H1 (cell line): Measurements from ENCODE around the gene APAF1. TPM values are rescaled to one million over a fixed set of nuclear protein-coding genes. Genes with fewer than 3 reads are reported as not detected.

ENCODE experiments used
- CTCF ChIA-PET: fragments of 300-600 bp; sonication (Branson Sonifier 250); formaldehyde crosslinking; loops from one replicate; lab custom pipeline; 2021; ENCODE audit not compliant: partially characterized antibody; lab: Charles Lee
- POLR2A ChIA-PET: fragments of 300-600 bp; sonication (Branson Sonifier 250); formaldehyde crosslinking; loops from one replicate; lab custom pipeline; 2021; ENCODE audit warnings: inconsistent platforms; ENCODE audit not compliant: partially characterized antibody; lab: Charles Lee
- DNase-seq, 2 experiments: peaks; one replicate each; pipeline versions ENCODE4 v3.0.0 to v3.0.0-alpha.2; 2010 to 2022; ENCODE audit warnings: low spot score in 2 of 2, low read depth in 1 of 2, mixed read lengths in 1 of 2
- FAIRE-seq: peaks from 2 replicates; lab custom pipeline; 2011; peaks lifted over from hg19 to GRCh38; lab: Jason Lieb, UNC
- H2AFZ ChIP-seq: 2 replicates; pipeline ENCODE4 v1.8.1; 2012; ENCODE audit warnings: low read length, inconsistent platforms
- H2AK5ac ChIP-seq: 2 replicates; pipeline ENCODE4 v1.6.1; 2013; ENCODE audit warnings: low read depth, low read length
- H2BK120ac ChIP-seq: replicated peaks from 2 replicates; pipeline ENCODE3; 2013; ENCODE audit warnings: low read depth, low read length, inconsistent platforms
- H2BK12ac ChIP-seq: 2 replicates; pipeline ENCODE4 v1.6.1; 2013; ENCODE audit warnings: low read depth, low read length
- H2BK15ac ChIP-seq: 2 replicates; pipeline ENCODE4 v1.6.1; 2013; ENCODE audit warnings: low read length
- H2BK20ac ChIP-seq: 2 replicates; pipeline ENCODE4 v1.6.1; 2013; ENCODE audit warnings: low read length
- H2BK5ac ChIP-seq: 2 replicates; pipeline ENCODE4 v1.6.1; 2013; ENCODE audit warnings: low read depth, low read length
- H3K14ac ChIP-seq: 2 replicates; pipeline ENCODE4 v1.6.1; 2013; ENCODE audit warnings: inconsistent platforms; ENCODE audit not compliant: insufficient read length
- H3K18ac ChIP-seq: 2 replicates; pipeline ENCODE4 v1.6.1; 2013; ENCODE audit warnings: low read length; ENCODE audit errors: extremely low read depth
- H3K23ac ChIP-seq: 2 replicates; pipeline ENCODE4 v1.6.1; 2013; ENCODE audit warnings: inconsistent platforms; ENCODE audit not compliant: insufficient read length
- H3K23me2 ChIP-seq: 2 replicates; pipeline ENCODE4 v1.6.1; 2013; ENCODE audit warnings: low read depth, low read length
- H3K27ac ChIP-seq: 2 replicates; pipeline ENCODE4 v1.6.1; 2011; ENCODE audit warnings: low read depth, low read length, inconsistent platforms
- H3K27me3 ChIP-seq, 4 experiments: replicated peaks in 1 of 4; 1 replicate in 1 of 4; 2 replicates in 3 of 4; pipeline versions ENCODE4 v1.6.1 to v1.8.1; 2011 to 2013; ENCODE audit warnings: low read length in 3 of 4, mild to moderate bottlenecking in 3 of 4, inconsistent platforms in 2 of 4, mixed read lengths in 2 of 4, moderate library complexity in 1 of 4; ENCODE audit not compliant: control insufficient read depth in 3 of 4, insufficient read depth in 3 of 4; ENCODE audit errors: extremely low read depth in 1 of 4
- H3K36me3 ChIP-seq, 4 experiments: 2 replicates each; pipeline versions ENCODE4 v1.6.1 to v1.8.1; 2011 to 2013; ENCODE audit warnings: mild to moderate bottlenecking in 4 of 4, low read length in 3 of 4, moderate library complexity in 2 of 4, control low read depth in 1 of 4, inconsistent platforms in 1 of 4; ENCODE audit not compliant: insufficient read depth in 4 of 4, control insufficient read depth in 2 of 4
- H3K4ac ChIP-seq: replicated peaks from 2 replicates; pipeline ENCODE3; 2013; ENCODE audit warnings: low read length, low read depth, mixed read lengths, inconsistent platforms; ENCODE audit not compliant: insufficient read length
- H3K4me1 ChIP-seq, 4 experiments: replicated peaks in 1 of 4; 1 replicate in 1 of 4; 2 replicates in 3 of 4; pipeline versions ENCODE4 v1.6.1 to v1.8.1; 2011 to 2013; ENCODE audit warnings: low read length in 3 of 4, inconsistent platforms in 2 of 4, mixed read lengths in 1 of 4; ENCODE audit not compliant: insufficient read depth in 4 of 4, control insufficient read depth in 3 of 4
- H3K4me2 ChIP-seq, 2 experiments: 2 replicates each; pipeline versions ENCODE4 v1.6.1 to v1.8.1; 2011 to 2013; ENCODE audit warnings: low read depth in 2 of 2, low read length in 2 of 2, control low read depth in 1 of 2, inconsistent platforms in 1 of 2, mild to moderate bottlenecking in 1 of 2; ENCODE audit not compliant: insufficient read depth in 1 of 2
- H3K4me3 ChIP-seq, 4 experiments: fragments of 200-600, 300-600 bp in 1 of 4; sonication (generic), shearing (Covaris generic), sonication (Bioruptor Twin) in 1 of 4; 2 replicates each; pipeline versions ENCODE4 v1.5.1 to v1.8.1; 2011 to 2016; ENCODE audit warnings: low read length in 4 of 4, low read depth in 3 of 4, control low read depth in 2 of 4, inconsistent platforms in 2 of 4, mild to moderate bottlenecking in 2 of 4, mixed read lengths in 1 of 4, moderate library complexity in 1 of 4; ENCODE audit not compliant: insufficient read depth in 2 of 4; ENCODE audit errors: extremely low read depth in 1 of 4
- H3K56ac ChIP-seq: replicated peaks from 2 replicates; pipeline ENCODE3; 2013; ENCODE audit warnings: low read depth, mild to moderate bottlenecking, mixed read lengths, low read length, inconsistent platforms; ENCODE audit not compliant: insufficient read length
- H3K79me1 ChIP-seq: 2 replicates; pipeline ENCODE4 v1.6.1; 2013; ENCODE audit warnings: low read depth, low read length, control low read depth
- H3K79me2 ChIP-seq, 2 experiments: 2 replicates each; pipeline versions ENCODE4 v1.6.1 to v1.8.1; 2012 to 2013; ENCODE audit warnings: low read length in 2 of 2, mild to moderate bottlenecking in 2 of 2, inconsistent platforms in 1 of 2; ENCODE audit not compliant: insufficient read depth in 2 of 2, control insufficient read depth in 1 of 2
- H3K9ac ChIP-seq, 4 experiments: replicated peaks in 1 of 4; 1 replicate in 1 of 4; 2 replicates in 3 of 4; pipeline versions ENCODE4 v1.6.1 to v1.8.1; 2011 to 2013; ENCODE audit warnings: low read depth in 3 of 4, low read length in 3 of 4, control low read depth in 2 of 4, mild to moderate bottlenecking in 2 of 4, moderate library complexity in 2 of 4, inconsistent platforms in 1 of 4; ENCODE audit errors: extremely low read depth in 1 of 4
- H3K9me3 ChIP-seq, 2 experiments: 2 replicates each; pipeline versions ENCODE4 v1.6.1 to v1.8.1; 2012 to 2013; ENCODE audit warnings: mild to moderate bottlenecking in 2 of 2, moderate library complexity in 2 of 2, control low read depth in 1 of 2, inconsistent platforms in 1 of 2, low read depth in 1 of 2, low read length in 1 of 2, mixed read lengths in 1 of 2; ENCODE audit not compliant: insufficient read depth in 2 of 2
- H4K20me1 ChIP-seq, 2 experiments: replicated peaks in 1 of 2; 2 replicates each; pipeline versions ENCODE3 to v1.8.1; 2011 to 2013; ENCODE audit warnings: inconsistent platforms in 2 of 2, low read length in 2 of 2, mild to moderate bottlenecking in 1 of 2; ENCODE audit not compliant: insufficient read depth in 2 of 2, control insufficient read depth in 1 of 2
- H4K5ac ChIP-seq: 2 replicates; pipeline ENCODE4 v1.6.1; 2013; ENCODE audit warnings: low read length, low read depth, mixed read lengths, inconsistent platforms; ENCODE audit not compliant: insufficient read length
- H4K8ac ChIP-seq: 2 replicates; pipeline ENCODE4 v1.8.0; 2013; ENCODE audit warnings: mild to moderate bottlenecking, moderate library complexity, low read length, inconsistent platforms; ENCODE audit not compliant: insufficient read depth; ENCODE audit errors: extremely low read depth
- H4K91ac ChIP-seq: replicated peaks from 2 replicates; pipeline ENCODE3; 2013; ENCODE audit warnings: low read length, mixed read lengths, inconsistent platforms; ENCODE audit not compliant: insufficient read length
- BCL11A ChIP-seq, 2 experiments: IDR thresholded peaks; one replicate each; pipeline ENCODE4 v1.6.1; 2011; ENCODE audit warnings: low read depth in 2 of 2, low read length in 2 of 2, mild to moderate bottlenecking in 2 of 2
- CTBP2 ChIP-seq: IDR thresholded peaks from 2 replicates; pipeline ENCODE4 v1.7.0; 2011; ENCODE audit warnings: borderline replicate concordance, mild to moderate bottlenecking, moderate library complexity, mixed read lengths, low read length; ENCODE audit not compliant: insufficient read depth, insufficient read length
- GABPA ChIP-seq: IDR thresholded peaks from 2 replicates; pipeline ENCODE4 v1.6.1; 2011; ENCODE audit warnings: mild to moderate bottlenecking, low read length, moderate library complexity, borderline replicate concordance; ENCODE audit not compliant: insufficient read depth
- HDAC2 ChIP-seq, 2 experiments: fragments of 300-600 bp in 1 of 2; sonication (generic) in 1 of 2; IDR thresholded peaks; 2 replicates each; pipeline ENCODE4 v1.6.1; 2011 to 2012; ENCODE audit warnings: low read depth in 2 of 2, low read length in 2 of 2, mild to moderate bottlenecking in 2 of 2, moderate library complexity in 2 of 2, borderline replicate concordance in 1 of 2, inconsistent platforms in 1 of 2
- MAFK ChIP-seq: IDR thresholded peaks from 2 replicates; pipeline ENCODE4 v1.6.1; 2012; ENCODE audit warnings: low read depth, mild to moderate bottlenecking, improper control_type of control experiment, low read length
- POU5F1 ChIP-seq: IDR thresholded peaks from 2 replicates; pipeline ENCODE4 v1.6.1; 2011; ENCODE audit warnings: low read depth, mild to moderate bottlenecking, low read length, moderate library complexity
- SRF ChIP-seq: IDR thresholded peaks from 2 replicates; pipeline ENCODE4 v1.6.1; 2011; ENCODE audit warnings: mild to moderate bottlenecking, low read depth, low read length, moderate library complexity
- YY1 ChIP-seq: IDR thresholded peaks from 2 replicates; pipeline ENCODE4 v1.6.1; 2011; ENCODE audit warnings: low read depth, mild to moderate bottlenecking, low read length
- WGBS, 2 experiments: shearing (Covaris generic) in 1 of 2; methylation state at CpG; one replicate each; pipeline versions ENCODE4 v1.1.6 to v1.1.7; 2013 to 2015; ENCODE audit warnings: low lambda C conversion rate in 2 of 2, mixed read lengths in 2 of 2, inconsistent platforms in 1 of 2, low coverage in 1 of 2, missing lambda C conversion rate in 1 of 2; ENCODE audit not compliant: insufficient replicate concordance in 2 of 2, insufficient coverage in 1 of 2, insufficient read length in 1 of 2; ENCODE audit errors: extremely low coverage in 1 of 2, missing lambda C conversion rate in 1 of 2; 5-methylcytosine and 5-hydroxymethylcytosine counted together
- polyA plus RNA-seq, 7 experiments: library from polyadenylated mRNA; depleted of rRNA in 3 of 7; stranded (reverse) in 5 of 7; unstranded in 2 of 7; fragments of >200 nt in 5 of 7; fragments of 200-250 nt in 2 of 7; gene quantifications; 1 replicate in 5 of 7; 2 replicates in 1 of 7; 4 replicates in 1 of 7; pipeline versions ENCODE4 v1.2.1 to v1.2.3, GENCODE V29; 2011 to 2013; ENCODE audit warnings: missing spikeins in 2 of 7, mixed read lengths in 2 of 7
- total RNA-seq: library from RNA; stranded (reverse); fragmentation: NEBNext Ultra II Directional; extraction: Animal tissue kit (Norgen Biotek cat#: 25700); gene quantifications from 2 replicates; pipeline ENCODE4 v1.2.1, GENCODE V29; 2021
- TF ChIP-seq, protein P1 (sequence below), 3 experiments: IDR thresholded peaks; 1 replicate in 2 of 3; 2 replicates in 1 of 3; pipeline versions ENCODE4 v1.5.1 to v1.6.1; 2011; ENCODE audit warnings: low read length in 3 of 3, mild to moderate bottlenecking in 3 of 3, inconsistent platforms in 2 of 3, low read depth in 1 of 3, moderate library complexity in 1 of 3; ENCODE audit not compliant: insufficient read depth in 1 of 3; ENCODE audit errors: control extremely low read depth in 1 of 3
- TF ChIP-seq, protein P2 (sequence below): IDR thresholded peaks from 2 replicates; pipeline ENCODE4 v1.6.1; 2012; ENCODE audit warnings: inconsistent platforms

The APAF1 gene
- total and polyA plus RNA-seq, 2 of the 8 experiments (the other 6 are each of a cell fraction or from before 2014, with no cell fraction given) = 4.7 to 22.6 TPM

DNA sequence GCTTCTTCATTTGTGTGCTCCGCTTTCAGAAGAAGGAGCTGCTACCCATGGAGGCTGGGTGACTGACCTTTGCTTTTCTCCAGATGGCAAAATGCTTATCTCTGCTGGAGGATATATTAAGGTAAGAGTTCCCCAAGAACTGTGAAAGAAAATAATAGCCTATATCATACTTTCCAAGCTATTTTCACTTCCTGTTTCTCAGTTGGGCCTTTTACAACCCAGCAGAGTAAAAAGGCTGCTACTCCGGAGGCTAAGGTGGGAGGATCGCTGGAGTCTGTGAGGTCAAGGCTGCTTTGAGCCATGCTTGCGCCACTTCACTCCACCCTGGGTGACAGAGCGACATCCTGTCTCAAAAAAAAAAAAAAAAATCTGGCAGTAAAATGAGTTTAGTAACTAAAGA lies 82.1 kb downstream of the APAF1 start:
- POLR2A ChIA-PET = no interaction called here
- no peak overlapping the region for H3K4ac ChIP-seq
- H2BK5ac ChIP-seq = no peak overlapping the region
- CTCF ChIA-PET = interaction anchor here (0.8 to 6.7 kb wide), 10 partner anchors 9 to 271 kb away, joined by 3 to 57 read pairs (median 4); no protein-coding TSS in a partner anchor
- no peak overlapping the region for H3K23ac ChIP-seq
- H3K27me3 ChIP-seq = no peaks in the 10 kb centered on the region
- H3K4me2 ChIP-seq = no peak overlapping the region
- no peak overlapping the region for H3K27ac ChIP-seq
- H4K20me1 ChIP-seq = no peaks in the 10 kb centered on the region
- 94% methylated on average over 5 of the region's 5 CpGs; no CpG with 5 or more reads in 1 of the 2 experiments for WGBS, 2 experiments
- H3K79me1 ChIP-seq = no peaks in the 10 kb centered on the region
- H2AFZ ChIP-seq = no peak overlapping the region
- no peaks in the 10 kb centered on the region for H3K79me2 ChIP-seq
- H3K4me1 ChIP-seq = no peaks in the 10 kb centered on the region
- no peak overlapping the region for H3K56ac ChIP-seq
- no peak overlapping the region for H2BK20ac ChIP-seq
- H4K91ac ChIP-seq = no peak overlapping the region
- H4K8ac ChIP-seq = no peak overlapping the region
- no peak overlapping the region for H4K5ac ChIP-seq
- H3K18ac ChIP-seq = no peak overlapping the region
- no peak overlapping the region for H3K14ac ChIP-seq
- no peak overlapping the region for H3K9ac ChIP-seq
- no peak overlapping the region for H2AK5ac ChIP-seq
- no peak overlapping the region for H2BK12ac ChIP-seq
- DNase-seq (no peak), FAIRE-seq (no peak)
- H3K36me3 ChIP-seq = peaks cover 0 to 12% (median 1%) of the 10 kb centered on the region in 4 experiments; a peak in 5 of 8 replicates
- H3K23me2 ChIP-seq = no peaks in the 10 kb centered on the region
- H2BK15ac ChIP-seq = no peak overlapping the region
- H2BK120ac ChIP-seq = no peak overlapping the region
- no peak overlapping the region for H3K4me3 ChIP-seq
- no peaks in the 10 kb centered on the region for H3K9me3 ChIP-seq
- TF ChIP-seq, protein P1, sequence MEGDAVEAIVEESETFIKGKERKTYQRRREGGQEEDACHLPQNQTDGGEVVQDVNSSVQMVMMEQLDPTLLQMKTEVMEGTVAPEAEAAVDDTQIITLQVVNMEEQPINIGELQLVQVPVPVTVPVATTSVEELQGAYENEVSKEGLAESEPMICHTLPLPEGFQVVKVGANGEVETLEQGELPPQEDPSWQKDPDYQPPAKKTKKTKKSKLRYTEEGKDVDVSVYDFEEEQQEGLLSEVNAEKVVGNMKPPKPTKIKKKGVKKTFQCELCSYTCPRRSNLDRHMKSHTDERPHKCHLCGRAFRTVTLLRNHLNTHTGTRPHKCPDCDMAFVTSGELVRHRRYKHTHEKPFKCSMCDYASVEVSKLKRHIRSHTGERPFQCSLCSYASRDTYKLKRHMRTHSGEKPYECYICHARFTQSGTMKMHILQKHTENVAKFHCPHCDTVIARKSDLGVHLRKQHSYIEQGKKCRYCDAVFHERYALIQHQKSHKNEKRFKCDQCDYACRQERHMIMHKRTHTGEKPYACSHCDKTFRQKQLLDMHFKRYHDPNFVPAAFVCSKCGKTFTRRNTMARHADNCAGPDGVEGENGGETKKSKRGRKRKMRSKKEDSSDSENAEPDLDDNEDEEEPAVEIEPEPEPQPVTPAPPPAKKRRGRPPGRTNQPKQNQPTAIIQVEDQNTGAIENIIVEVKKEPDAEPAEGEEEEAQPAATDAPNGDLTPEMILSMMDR (IDR thresholded peaks at IDR 0.05; ENCODE audit: control extremely low read depth in 1 of 3, insufficient read depth in 1 of 3, low read depth in 1 of 3, low read length in 3 of 3) = no peak
- TF ChIP-seq GABPA = no peak
- TF ChIP-seq, protein P2, sequence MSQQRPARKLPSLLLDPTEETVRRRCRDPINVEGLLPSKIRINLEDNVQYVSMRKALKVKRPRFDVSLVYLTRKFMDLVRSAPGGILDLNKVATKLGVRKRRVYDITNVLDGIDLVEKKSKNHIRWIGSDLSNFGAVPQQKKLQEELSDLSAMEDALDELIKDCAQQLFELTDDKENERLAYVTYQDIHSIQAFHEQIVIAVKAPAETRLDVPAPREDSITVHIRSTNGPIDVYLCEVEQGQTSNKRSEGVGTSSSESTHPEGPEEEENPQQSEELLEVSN = no peak
- no peak for TF ChIP-seq YY1
- no peak for TF ChIP-seq SRF
- TF ChIP-seq POU5F1 = no peak
- no peak for TF ChIP-seq MAFK
- TF ChIP-seq HDAC2 (IDR thresholded peaks at IDR 0.05; ENCODE audit: borderline replicate concordance in 1 of 2, low read depth in 2 of 2, low read length in 2 of 2) = no peak
- no peak for TF ChIP-seq BCL11A (IDR thresholded peaks at IDR 0.05; ENCODE audit: low read depth in 2 of 2, low read length in 2 of 2)
- no peak for TF ChIP-seq CTBP2
